ENCODE measurements around the gene LSR.
"Not testable (repeated sequence)": the region's sequence is repeated elsewhere in the genome, so short reads cannot be mapped to it uniquely, and the experiment has no call there.

GRCh38 chr19:35285465-35285864, 36.7 kb downstream of the LSR start:
- TF ChIP-seq CTCF (optimal IDR thresholded peaks at IDR 0.05 in 1 of 3, IDR thresholded peaks at IDR 0.05 in 1 of 3, conservative IDR thresholded peaks at IDR 0.05 in 1 of 3; ENCODE audit: extremely low read depth in 1 of 3, insufficient read depth in 2 of 3, low read length in 3 of 3); EZH2 (IDR thresholded peaks at IDR 0.05; ENCODE audit: low read length): not testable (repeated sequence)
